OCI-LY1 (cell line): Measurements from ENCODE around the gene XYLT1.

Experiments used
- H2AFZ ChIP-seq: fragments of 200-600 bp; sonication (generic), shearing (Covaris generic); 2 replicates; pipeline ENCODE4 v1.6.0; 2014; ENCODE audit warnings: antibody characterized with exemption, mild to moderate bottlenecking, low read length
- H3F3A ChIP-seq: fragments of 200-600 bp; sonication (generic), shearing (Covaris generic); 2 replicates; pipeline ENCODE4 v1.6.0; 2014; ENCODE audit warnings: mild to moderate bottlenecking, antibody characterized with exemption, low read length, moderate library complexity; ENCODE audit not compliant: insufficient read depth
- H3K27ac ChIP-seq: fragments of 200-600 bp; sonication (generic); 2 replicates; pipeline ENCODE4 v1.5.1; 2014; ENCODE audit warnings: low read length, mixed run types, mild to moderate bottlenecking, low read depth; ENCODE audit not compliant: poor library complexity, severe bottlenecking
- H3K27me3 ChIP-seq: fragments of 200-600 bp; sonication (generic); 2 replicates; pipeline ENCODE4 v1.6.0; 2014; ENCODE audit warnings: antibody characterized with exemption, mild to moderate bottlenecking, low read length, moderate library complexity; ENCODE audit not compliant: insufficient read depth
- H3K36me3 ChIP-seq: fragments of 200-600 bp; sonication (generic); 2 replicates; pipeline ENCODE4 v1.6.1; 2014; ENCODE audit warnings: mild to moderate bottlenecking, antibody characterized with exemption, low read length, moderate library complexity, mixed read lengths; ENCODE audit not compliant: insufficient read depth
- H3K4me1 ChIP-seq: fragments of 200-600 bp; sonication (generic); 2 replicates; pipeline ENCODE4 v1.5.1; 2014; ENCODE audit warnings: mild to moderate bottlenecking, low read length, moderate library complexity; ENCODE audit not compliant: insufficient read depth, severe bottlenecking
- H3K4me2 ChIP-seq: fragments of 200-600 bp; sonication (generic), shearing (Covaris generic); 2 replicates; pipeline ENCODE4 v1.6.1; 2014; ENCODE audit warnings: low read length
- H3K4me3 ChIP-seq: fragments of 200-600 bp; sonication (generic); 2 replicates; pipeline ENCODE4 v1.5.1; 2014; ENCODE audit warnings: low read length, low read depth, mild to moderate bottlenecking, mixed read lengths; ENCODE audit not compliant: poor library complexity, severe bottlenecking
- H3K79me2 ChIP-seq: fragments of 200-600 bp; shearing (Covaris generic); 2 replicates; pipeline ENCODE4 v1.6.1; 2016; ENCODE audit warnings: mixed run types, low read length, mixed read lengths; ENCODE audit not compliant: insufficient read depth
- H3K9ac ChIP-seq: fragments of 200-600 bp; sonication (generic), shearing (Covaris generic); 2 replicates; pipeline ENCODE4 v1.6.1; 2014; ENCODE audit warnings: mild to moderate bottlenecking, low read length, mixed read lengths
- H3K9me2 ChIP-seq: fragments of 200-600 bp; sonication (generic), shearing (Covaris generic); 2 replicates; pipeline ENCODE4 v1.6.1; 2014; ENCODE audit warnings: low read depth, mild to moderate bottlenecking, low read length, mixed read lengths
- H3K9me3 ChIP-seq: fragments of 200-600 bp; shearing (Covaris generic); 2 replicates; pipeline ENCODE4 v1.6.1; 2014; ENCODE audit warnings: low read length, mixed read lengths
- H4K20me1 ChIP-seq: fragments of 200-600 bp; sonication (generic), shearing (Covaris generic); 2 replicates; pipeline ENCODE4 v1.6.0; 2016; ENCODE audit warnings: mild to moderate bottlenecking, low read length; ENCODE audit not compliant: insufficient read depth
- CTCF ChIP-seq: fragments of 200-600 bp; sonication (generic), shearing (Covaris generic); IDR thresholded peaks from 2 replicates; pipeline ENCODE4 v1.5.1; 2017; ENCODE audit warnings: mild to moderate bottlenecking, antibody characterized with exemption, low read length, moderate library complexity, mixed read lengths
- EZH2 ChIP-seq: fragments of 200-600 bp; sonication (generic), shearing (Covaris generic); IDR thresholded peaks from 2 replicates; pipeline ENCODE4 v1.8.0; 2017; ENCODE audit warnings: borderline replicate concordance, mixed run types, mild to moderate bottlenecking, antibody characterized with exemption, low read length, moderate library complexity, mixed read lengths

The XYLT1 gene

GRCh38 chr16:17457513-17457912, 13.2 kb downstream of the XYLT1 start:
- peak overlapping the region; percentile 5; the same call in 1 of the 2 replicates for H3K9ac ChIP-seq
- H3K36me3 ChIP-seq: peaks cover 31% of the 10 kb centered on the region; the same call in 1 of the 2 replicates
- H3K79me2 ChIP-seq: peaks cover 55% of the 10 kb centered on the region
- H3F3A ChIP-seq: no peaks in the 10 kb centered on the region; the same call in 1 of the 2 replicates
- H3K4me3 ChIP-seq: no peak overlapping the region
- H3K9me3 ChIP-seq: no peaks in the 10 kb centered on the region
- TF ChIP-seq EZH2 (no peak), CTCF (no peak)
- no peak overlapping the region for H2AFZ ChIP-seq
- H3K4me2 ChIP-seq: no peak overlapping the region; the same call in 1 of the 2 replicates
- H3K4me1 ChIP-seq: peaks cover 97% of the 10 kb centered on the region
- H3K27ac ChIP-seq: peak overlapping the region; percentile 99
- no peaks in the 10 kb centered on the region for H4K20me1 ChIP-seq
- no peaks in the 10 kb centered on the region for H3K27me3 ChIP-seq
- no peaks in the 10 kb centered on the region for H3K9me2 ChIP-seq

DNA sequence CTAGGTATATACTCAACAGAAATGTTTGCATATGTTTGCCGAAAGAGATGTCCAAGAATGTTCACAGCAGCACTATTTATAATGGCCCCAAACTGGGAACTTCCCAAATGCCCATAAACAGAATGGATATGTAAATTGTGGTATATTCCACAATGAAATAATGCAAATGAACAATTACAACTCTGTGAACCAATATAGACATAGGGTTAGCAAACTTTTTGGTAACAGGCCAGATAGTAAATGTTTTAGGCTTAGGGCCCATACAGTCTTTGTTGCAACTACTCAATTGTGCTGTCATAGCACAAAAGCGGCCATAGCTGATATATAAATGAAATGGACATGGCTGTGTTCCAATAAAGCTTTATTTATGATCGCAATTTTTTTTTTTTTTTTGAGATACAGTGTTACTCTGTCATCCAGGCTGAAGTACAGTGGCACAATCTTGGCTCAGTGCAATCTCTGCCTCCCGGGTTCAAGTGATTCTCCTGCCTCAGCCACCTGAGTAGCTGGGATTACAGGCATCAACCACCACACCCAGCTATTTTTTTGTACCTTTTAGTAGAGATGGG, 16.5 kb downstream of the XYLT1 start:
- no peak overlapping the region for H3K4me3 ChIP-seq
- no peak overlapping the region for H3K9ac ChIP-seq
- no peak overlapping the region; the same call in 1 of the 2 replicates for H3K4me2 ChIP-seq
- H3K27me3 ChIP-seq: no peaks in the 10 kb centered on the region
- H3K27ac ChIP-seq: peak overlapping the region; percentile 48
- peaks cover 60% of the 10 kb centered on the region for H3K79me2 ChIP-seq
- H3K9me3 ChIP-seq: no peaks in the 10 kb centered on the region
- no peak overlapping the region for H2AFZ ChIP-seq
- H3K9me2 ChIP-seq: no peaks in the 10 kb centered on the region
- H4K20me1 ChIP-seq: no peaks in the 10 kb centered on the region
- TF ChIP-seq CTCF: no peak
- no peak for TF ChIP-seq EZH2
- no peaks in the 10 kb centered on the region; the same call in 1 of the 2 replicates for H3F3A ChIP-seq
- peaks cover 34% of the 10 kb centered on the region; the same call in 1 of the 2 replicates for H3K36me3 ChIP-seq
- peaks cover 97% of the 10 kb centered on the region for H3K4me1 ChIP-seq

DNA sequence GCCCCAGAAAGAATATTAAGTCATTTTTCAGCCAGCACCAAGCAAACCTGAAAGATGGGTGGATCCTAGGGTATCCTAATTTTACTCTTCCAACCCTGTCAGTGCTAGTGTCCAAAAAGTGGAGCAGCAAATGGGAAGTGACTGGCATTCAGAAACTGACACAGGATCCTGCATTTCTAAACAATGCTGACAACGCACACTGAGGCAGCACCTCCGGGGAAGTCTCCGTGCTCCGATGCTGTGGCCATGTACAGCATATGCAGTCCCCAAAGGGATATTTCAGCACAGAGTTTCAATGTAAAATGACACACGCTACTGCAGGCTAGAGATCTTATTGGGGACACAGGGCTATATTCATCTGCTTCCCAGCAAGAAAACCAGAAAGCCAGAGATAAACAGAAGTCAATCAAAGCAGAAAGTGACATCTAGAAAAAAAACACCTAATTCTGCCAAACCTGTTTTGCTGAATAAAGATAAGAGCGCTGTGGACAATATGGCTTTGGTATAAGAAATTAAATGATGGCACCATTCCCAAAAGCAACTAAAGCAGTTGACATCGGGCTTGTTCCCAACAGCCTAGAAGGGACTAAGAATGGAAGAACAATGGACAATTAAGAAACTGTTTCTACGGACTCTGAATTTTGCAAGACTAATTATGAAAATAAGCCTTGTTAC, 17.3 kb downstream of the XYLT1 start:
- no peak for TF ChIP-seq EZH2
- TF ChIP-seq CTCF: no peak
- H3K9ac ChIP-seq: no peak overlapping the region
- H3K9me2 ChIP-seq: no peaks in the 10 kb centered on the region
- H3K27ac ChIP-seq: peak overlapping the region; percentile 48
- no peaks in the 10 kb centered on the region for H3K27me3 ChIP-seq
- H4K20me1 ChIP-seq: no peaks in the 10 kb centered on the region
- H3K36me3 ChIP-seq: peaks cover 28% of the 10 kb centered on the region; the same call in 1 of the 2 replicates
- peaks cover 97% of the 10 kb centered on the region for H3K4me1 ChIP-seq
- H3K4me3 ChIP-seq: no peak overlapping the region
- H3K79me2 ChIP-seq: peaks cover 52% of the 10 kb centered on the region
- H2AFZ ChIP-seq: no peak overlapping the region
- H3F3A ChIP-seq: no peaks in the 10 kb centered on the region; the same call in 1 of the 2 replicates
- no peak overlapping the region; the same call in 1 of the 2 replicates for H3K4me2 ChIP-seq
- H3K9me3 ChIP-seq: no peaks in the 10 kb centered on the region
